HL-60 (cell line): ENCODE measurements around the gene STPG2.

Source experiments
- CTCF ChIP-seq: IDR thresholded peaks from one replicate; pipeline ENCODE4 v1.5.1; 2011; ENCODE audit warnings: low read length, control low read depth, inconsistent platforms; ENCODE audit not compliant: insufficient read depth
- POLR2AphosphoS5 ChIP-seq: IDR thresholded peaks from 2 replicates; pipeline ENCODE4 v1.6.1; 2012; ENCODE audit warnings: low read depth
- SPI1 ChIP-seq: IDR thresholded peaks from 2 replicates; pipeline ENCODE4 v1.6.1; 2012; ENCODE audit warnings: low read depth, mild to moderate bottlenecking, borderline replicate concordance

DNA sequence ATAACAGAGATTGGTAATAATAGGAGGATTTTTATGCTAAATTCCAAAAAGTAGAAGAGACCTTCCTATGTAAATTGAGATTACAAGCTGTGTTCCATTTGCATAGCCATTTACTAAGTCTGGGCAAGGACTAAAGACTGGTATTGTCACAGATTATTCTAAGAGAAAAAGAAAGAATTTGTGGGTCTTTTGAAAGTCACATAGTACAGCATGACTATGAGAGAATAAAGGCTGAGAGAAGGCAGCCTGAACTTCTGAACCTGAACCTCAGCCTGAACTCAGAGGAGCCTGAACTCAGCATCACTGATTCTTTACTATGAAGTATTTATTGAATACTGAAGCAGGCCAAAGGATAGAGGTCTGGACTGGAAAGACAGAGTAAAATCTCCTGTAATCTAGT lies 297.5 kb downstream of the STPG2 start:
- TF ChIP-seq SPI1 (no peak), CTCF (no peak), POLR2AphosphoS5 (no peak)
